K562 (cell line): ENCODE results near the gene RASD1.

Source experiments
- BRCA1 ChIP-seq, 2 experiments: fragments of 450-650 bp in 1 of 2; sonication (generic) in 1 of 2; formaldehyde crosslinking in 1 of 2; IDR thresholded peaks; 2 replicates each; pipeline versions ENCODE4 v1.5.0 to v1.6.1; 2017 to 2020; ENCODE audit warnings: mild to moderate bottlenecking in 1 of 2, missing genetic modification reagents in 1 of 2
- CSDE1 ChIP-seq, 2 experiments: fragments of 450-650 bp; IDR thresholded peaks; 2 replicates each; pipeline ENCODE4 v1.6.1; 2016; ENCODE audit warnings: mild to moderate bottlenecking in 1 of 2
- CTCF ChIP-seq, 3 experiments: IDR thresholded peaks in 2 of 3; conservative IDR thresholded peaks in 1 of 3; 2 replicates each; pipeline ENCODE4 v1.5.1; 2011 to 2012; ENCODE audit warnings: low read length in 3 of 3, mild to moderate bottlenecking in 3 of 3, control low read depth in 2 of 3, improper control_type of control experiment in 1 of 3, inconsistent platforms in 1 of 3, low read depth in 1 of 3, mixed read lengths in 1 of 3, moderate library complexity in 1 of 3; ENCODE audit not compliant: insufficient read depth in 2 of 3
- FOXP1 ChIP-seq: sonication (generic); formaldehyde crosslinking; IDR thresholded peaks from 2 replicates; pipeline ENCODE4 v1.8.0; 2022; ENCODE audit warnings: mild to moderate bottlenecking, missing genetic modification reagents
- NR3C1 ChIP-seq: sonication (generic); formaldehyde crosslinking; IDR thresholded peaks from 2 replicates; pipeline ENCODE4 v1.8.1; 2022; ENCODE audit warnings: missing genetic modification reagents
- SMAD4 ChIP-seq: fragments of 250-450 bp; sonication (Bioruptor Pico); conservative IDR thresholded peaks from 2 replicates; pipeline ENCODE4 v1.8.0; 2021; ENCODE audit warnings: inconsistent platforms, mild to moderate bottlenecking, moderate library complexity
- TEAD1 ChIP-seq, 2 experiments: fragments of 450-650 bp in 1 of 2; sonication (generic) in 1 of 2; formaldehyde crosslinking; IDR thresholded peaks; 2 replicates each; pipeline versions ENCODE4 v1.4.0 to v1.8.0; 2020 to 2022; ENCODE audit warnings: mild to moderate bottlenecking in 2 of 2, missing genetic modification reagents in 1 of 2
- TSHZ1 ChIP-seq: fragments of 250-450 bp; sonication (Bioruptor Pico); IDR thresholded peaks from 2 replicates; pipeline ENCODE4 v1.4.0; 2020; ENCODE audit warnings: mild to moderate bottlenecking, moderate library complexity
- ZNF121 ChIP-seq: sonication (generic); formaldehyde crosslinking; conservative IDR thresholded peaks from 2 replicates; pipeline ENCODE4 v1.8.0; 2022; ENCODE audit warnings: missing genetic modification reagents
- ZNF124 ChIP-seq: sonication (generic); formaldehyde crosslinking; IDR thresholded peaks from 2 replicates; pipeline ENCODE4 v1.8.1; 2022; ENCODE audit warnings: missing genetic modification reagents
- TF ChIP-seq, protein P1 (sequence below): sonication (generic); formaldehyde crosslinking; IDR thresholded peaks from 2 replicates; pipeline ENCODE4 v1.8.1; 2022; ENCODE audit warnings: missing genetic modification reagents
- TF ChIP-seq, protein P2 (sequence below), 2 experiments: fragments of 450-650 bp; formaldehyde crosslinking in 1 of 2; IDR thresholded peaks; 2 replicates each; pipeline versions ENCODE4 v1.4.0 to v1.6.1; 2014 to 2020; ENCODE audit warnings: mild to moderate bottlenecking in 2 of 2, borderline replicate concordance in 1 of 2, low read depth in 1 of 2
- TF ChIP-seq, protein P3 (sequence below): sonication (generic); formaldehyde crosslinking; IDR thresholded peaks from 2 replicates; pipeline ENCODE4 v1.8.0; 2022; ENCODE audit warnings: missing genetic modification reagents, mild to moderate bottlenecking, borderline replicate concordance
- TF ChIP-seq, protein P4 (sequence below): fragments of 450-650 bp; IDR thresholded peaks from 2 replicates; pipeline ENCODE4 v1.6.1; 2016

- TF ChIP-seq, protein P1, sequence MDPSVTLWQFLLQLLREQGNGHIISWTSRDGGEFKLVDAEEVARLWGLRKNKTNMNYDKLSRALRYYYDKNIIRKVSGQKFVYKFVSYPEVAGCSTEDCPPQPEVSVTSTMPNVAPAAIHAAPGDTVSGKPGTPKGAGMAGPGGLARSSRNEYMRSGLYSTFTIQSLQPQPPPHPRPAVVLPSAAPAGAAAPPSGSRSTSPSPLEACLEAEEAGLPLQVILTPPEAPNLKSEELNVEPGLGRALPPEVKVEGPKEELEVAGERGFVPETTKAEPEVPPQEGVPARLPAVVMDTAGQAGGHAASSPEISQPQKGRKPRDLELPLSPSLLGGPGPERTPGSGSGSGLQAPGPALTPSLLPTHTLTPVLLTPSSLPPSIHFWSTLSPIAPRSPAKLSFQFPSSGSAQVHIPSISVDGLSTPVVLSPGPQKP (CRISPR knock-in tag): no peak
- TF ChIP-seq SMAD4 (CRISPR knock-in tag): no peak
- TF ChIP-seq NR3C1 (CRISPR knock-in tag): no peak
- TF ChIP-seq TEAD1 (CRISPR knock-in tag; IDR thresholded peaks at IDR 0.05): no peak
- TF ChIP-seq ZNF124: no peak
- TF ChIP-seq, protein P2, sequence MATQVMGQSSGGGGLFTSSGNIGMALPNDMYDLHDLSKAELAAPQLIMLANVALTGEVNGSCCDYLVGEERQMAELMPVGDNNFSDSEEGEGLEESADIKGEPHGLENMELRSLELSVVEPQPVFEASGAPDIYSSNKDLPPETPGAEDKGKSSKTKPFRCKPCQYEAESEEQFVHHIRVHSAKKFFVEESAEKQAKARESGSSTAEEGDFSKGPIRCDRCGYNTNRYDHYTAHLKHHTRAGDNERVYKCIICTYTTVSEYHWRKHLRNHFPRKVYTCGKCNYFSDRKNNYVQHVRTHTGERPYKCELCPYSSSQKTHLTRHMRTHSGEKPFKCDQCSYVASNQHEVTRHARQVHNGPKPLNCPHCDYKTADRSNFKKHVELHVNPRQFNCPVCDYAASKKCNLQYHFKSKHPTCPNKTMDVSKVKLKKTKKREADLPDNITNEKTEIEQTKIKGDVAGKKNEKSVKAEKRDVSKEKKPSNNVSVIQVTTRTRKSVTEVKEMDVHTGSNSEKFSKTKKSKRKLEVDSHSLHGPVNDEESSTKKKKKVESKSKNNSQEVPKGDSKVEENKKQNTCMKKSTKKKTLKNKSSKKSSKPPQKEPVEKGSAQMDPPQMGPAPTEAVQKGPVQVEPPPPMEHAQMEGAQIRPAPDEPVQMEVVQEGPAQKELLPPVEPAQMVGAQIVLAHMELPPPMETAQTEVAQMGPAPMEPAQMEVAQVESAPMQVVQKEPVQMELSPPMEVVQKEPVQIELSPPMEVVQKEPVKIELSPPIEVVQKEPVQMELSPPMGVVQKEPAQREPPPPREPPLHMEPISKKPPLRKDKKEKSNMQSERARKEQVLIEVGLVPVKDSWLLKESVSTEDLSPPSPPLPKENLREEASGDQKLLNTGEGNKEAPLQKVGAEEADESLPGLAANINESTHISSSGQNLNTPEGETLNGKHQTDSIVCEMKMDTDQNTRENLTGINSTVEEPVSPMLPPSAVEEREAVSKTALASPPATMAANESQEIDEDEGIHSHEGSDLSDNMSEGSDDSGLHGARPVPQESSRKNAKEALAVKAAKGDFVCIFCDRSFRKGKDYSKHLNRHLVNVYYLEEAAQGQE (IDR thresholded peaks at IDR 0.05; ENCODE audit: borderline replicate concordance): no peak
- TF ChIP-seq, protein P2 (CRISPR knock-in tag; IDR thresholded peaks at IDR 0.05; ENCODE audit: low read depth): no peak
- no peak for TF ChIP-seq ZNF121
- no peak for TF ChIP-seq CSDE1 (IDR thresholded peaks at IDR 0.05)
- TF ChIP-seq, protein P3, sequence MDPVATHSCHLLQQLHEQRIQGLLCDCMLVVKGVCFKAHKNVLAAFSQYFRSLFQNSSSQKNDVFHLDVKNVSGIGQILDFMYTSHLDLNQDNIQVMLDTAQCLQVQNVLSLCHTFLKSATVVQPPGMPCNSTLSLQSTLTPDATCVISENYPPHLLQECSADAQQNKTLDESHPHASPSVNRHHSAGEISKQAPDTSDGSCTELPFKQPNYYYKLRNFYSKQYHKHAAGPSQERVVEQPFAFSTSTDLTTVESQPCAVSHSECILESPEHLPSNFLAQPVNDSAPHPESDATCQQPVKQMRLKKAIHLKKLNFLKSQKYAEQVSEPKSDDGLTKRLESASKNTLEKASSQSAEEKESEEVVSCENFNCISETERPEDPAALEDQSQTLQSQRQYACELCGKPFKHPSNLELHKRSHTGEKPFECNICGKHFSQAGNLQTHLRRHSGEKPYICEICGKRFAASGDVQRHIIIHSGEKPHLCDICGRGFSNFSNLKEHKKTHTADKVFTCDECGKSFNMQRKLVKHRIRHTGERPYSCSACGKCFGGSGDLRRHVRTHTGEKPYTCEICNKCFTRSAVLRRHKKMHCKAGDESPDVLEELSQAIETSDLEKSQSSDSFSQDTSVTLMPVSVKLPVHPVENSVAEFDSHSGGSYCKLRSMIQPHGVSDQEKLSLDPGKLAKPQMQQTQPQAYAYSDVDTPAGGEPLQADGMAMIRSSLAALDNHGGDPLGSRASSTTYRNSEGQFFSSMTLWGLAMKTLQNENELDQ (CRISPR knock-in tag): no peak
- TF ChIP-seq FOXP1: no peak
- no peak for TF ChIP-seq BRCA1 (IDR thresholded peaks at IDR 0.05)
- TF ChIP-seq BRCA1 (CRISPR knock-in tag; IDR thresholded peaks at IDR 0.05): no peak
- no peak for TF ChIP-seq TSHZ1
- TF ChIP-seq, protein P4, sequence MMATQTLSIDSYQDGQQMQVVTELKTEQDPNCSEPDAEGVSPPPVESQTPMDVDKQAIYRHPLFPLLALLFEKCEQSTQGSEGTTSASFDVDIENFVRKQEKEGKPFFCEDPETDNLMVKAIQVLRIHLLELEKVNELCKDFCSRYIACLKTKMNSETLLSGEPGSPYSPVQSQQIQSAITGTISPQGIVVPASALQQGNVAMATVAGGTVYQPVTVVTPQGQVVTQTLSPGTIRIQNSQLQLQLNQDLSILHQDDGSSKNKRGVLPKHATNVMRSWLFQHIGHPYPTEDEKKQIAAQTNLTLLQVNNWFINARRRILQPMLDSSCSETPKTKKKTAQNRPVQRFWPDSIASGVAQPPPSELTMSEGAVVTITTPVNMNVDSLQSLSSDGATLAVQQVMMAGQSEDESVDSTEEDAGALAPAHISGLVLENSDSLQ: no peak
- TF ChIP-seq CTCF (IDR thresholded peaks at IDR 0.05 in 2 of 3, conservative IDR thresholded peaks at IDR 0.05 in 1 of 3; ENCODE audit: insufficient read depth in 2 of 3, low read depth in 1 of 3, low read length in 3 of 3): no peak
These were observed 30.2 kb upstream of the RASD1 start for GRCh38 chr17:17526369-17526768.
